Islet precursor cell (in vitro differentiated cells): ENCODE results near the gene GRID1.

Source experiments
- DNase-seq: peaks from one replicate; pipeline ENCODE4 v3.0.0-alpha.2; 2018

GRID1 gene

GRCh38 chr10:85557706-85558105, 808.9 kb downstream of the GRID1 start:
- no peak for DNase-seq

DNA sequence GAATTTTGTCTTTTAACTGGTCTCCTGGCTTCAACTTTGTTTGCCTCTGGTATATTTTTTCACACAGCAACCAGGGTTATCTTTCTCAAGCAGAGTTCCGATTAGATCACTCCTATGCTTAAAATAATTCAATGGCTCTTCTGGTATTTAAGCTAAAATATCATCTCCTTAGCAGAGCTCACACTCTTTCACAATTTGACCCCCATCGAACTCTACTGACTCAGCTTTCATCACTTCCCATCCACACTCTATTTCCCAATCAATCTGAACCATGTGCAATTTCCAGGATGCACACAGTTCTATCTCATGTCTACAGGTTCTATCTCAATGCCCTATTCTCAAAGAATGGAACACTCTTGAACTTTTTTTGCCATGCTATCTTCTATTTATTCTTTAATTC, 809.5 kb downstream of the GRID1 start:
- no peak for DNase-seq
